Measurements from ENCODE around the gene GGCX. TPM values are rescaled to one million over a fixed set of nuclear protein-coding genes. Genes with fewer than 3 reads are reported as not detected.

The GGCX gene
- total RNA-seq, 1 donor, result 43.3 TPM

- no peak for TF ChIP-seq CTCF (IDR thresholded peaks at IDR 0.05; ENCODE audit: insufficient read depth, low read length)
- DNase-seq (ENCODE audit: low read depth), result no peak
- no peak overlapping the region for H3K4me3 ChIP-seq (ENCODE audit: low read depth, low read length)
Observed at GRCh38 chr2:85553184-85553583, 8.1 kb downstream of the GGCX start.

- peak; percentile 83 for DNase-seq (ENCODE audit: low read depth)
- TF ChIP-seq CTCF (IDR thresholded peaks at IDR 0.05; ENCODE audit: insufficient read depth, low read length), result peak; percentile 90
- no peak overlapping the region for H3K4me3 ChIP-seq (ENCODE audit: low read depth, low read length)
Observed at GRCh38 chr2:85551698-85552678, 9.3 kb downstream of the GGCX start.

GRCh38 chr2:85550486-85550885 lies 10.8 kb downstream of the GGCX start:
- H3K4me3 ChIP-seq (ENCODE audit: low read depth, low read length), result no peak overlapping the region
- no peak for TF ChIP-seq CTCF (IDR thresholded peaks at IDR 0.05; ENCODE audit: insufficient read depth, low read length)
- no peak for DNase-seq (ENCODE audit: low read depth)

GRCh38 chr2:85549826-85550225 lies 11.5 kb downstream of the GGCX start:
- TF ChIP-seq CTCF (IDR thresholded peaks at IDR 0.05; ENCODE audit: insufficient read depth, low read length), result no peak
- H3K4me3 ChIP-seq (ENCODE audit: low read depth, low read length), result no peak overlapping the region
- DNase-seq (ENCODE audit: low read depth), result peak; percentile 95

- no peak for TF ChIP-seq CTCF (IDR thresholded peaks at IDR 0.05; ENCODE audit: insufficient read depth, low read length)
- no peak for DNase-seq (ENCODE audit: low read depth)
- no peak overlapping the region for H3K4me3 ChIP-seq (ENCODE audit: low read depth, low read length)
Observed at GRCh38 chr2:85549095-85549494, 12.2 kb downstream of the GGCX start.

- TF ChIP-seq CTCF (IDR thresholded peaks at IDR 0.05; ENCODE audit: insufficient read depth, low read length), result no peak
- DNase-seq (ENCODE audit: low read depth), result no peak
- H3K4me3 ChIP-seq (ENCODE audit: low read depth, low read length), result no peak overlapping the region
Observed at GRCh38 chr2:85548608-85548900, 12.7 kb downstream of the GGCX start.
